T-helper 2 cell treated with Interferon-gamma antibody and Interleukin-4, amounts not matched to agents 5 μg/mL and 100 μg/mL, for 36 hours (primary cell): ENCODE measurements around the gene KSR2.
"Not testable (repeated sequence)": the region's sequence is repeated elsewhere in the genome, so short reads cannot be mapped to it uniquely, and the experiment has no call there.

Experiments
- DNase-seq: peaks from one replicate; pipeline ENCODE4 v3.0.0; 2021; ENCODE audit warnings: low spot score
- H3K27ac Mint-ChIP-seq: one replicate; pipeline ENCODE4 v1.8.0; 2021; ENCODE audit warnings: mild to moderate bottlenecking, mixed read lengths
- H3K27me3 Mint-ChIP-seq: one replicate; pipeline ENCODE4 v1.8.0; 2021; ENCODE audit warnings: low read depth, mixed read lengths
- H3K36me3 Mint-ChIP-seq: one replicate; pipeline ENCODE4 v1.8.0; 2021; ENCODE audit warnings: low read depth, mixed read lengths
- H3K4me1 Mint-ChIP-seq: one replicate; pipeline ENCODE4 v1.8.0; 2021; ENCODE audit warnings: low read depth, mixed read lengths
- H3K4me3 Mint-ChIP-seq: one replicate; pipeline ENCODE4 v1.8.0; 2022; ENCODE audit warnings: mild to moderate bottlenecking, moderate library complexity, mixed read lengths
- H3K9me3 Mint-ChIP-seq: one replicate; pipeline ENCODE4 v1.8.0; 2021; ENCODE audit warnings: mixed read lengths

The KSR2 gene

DNA sequence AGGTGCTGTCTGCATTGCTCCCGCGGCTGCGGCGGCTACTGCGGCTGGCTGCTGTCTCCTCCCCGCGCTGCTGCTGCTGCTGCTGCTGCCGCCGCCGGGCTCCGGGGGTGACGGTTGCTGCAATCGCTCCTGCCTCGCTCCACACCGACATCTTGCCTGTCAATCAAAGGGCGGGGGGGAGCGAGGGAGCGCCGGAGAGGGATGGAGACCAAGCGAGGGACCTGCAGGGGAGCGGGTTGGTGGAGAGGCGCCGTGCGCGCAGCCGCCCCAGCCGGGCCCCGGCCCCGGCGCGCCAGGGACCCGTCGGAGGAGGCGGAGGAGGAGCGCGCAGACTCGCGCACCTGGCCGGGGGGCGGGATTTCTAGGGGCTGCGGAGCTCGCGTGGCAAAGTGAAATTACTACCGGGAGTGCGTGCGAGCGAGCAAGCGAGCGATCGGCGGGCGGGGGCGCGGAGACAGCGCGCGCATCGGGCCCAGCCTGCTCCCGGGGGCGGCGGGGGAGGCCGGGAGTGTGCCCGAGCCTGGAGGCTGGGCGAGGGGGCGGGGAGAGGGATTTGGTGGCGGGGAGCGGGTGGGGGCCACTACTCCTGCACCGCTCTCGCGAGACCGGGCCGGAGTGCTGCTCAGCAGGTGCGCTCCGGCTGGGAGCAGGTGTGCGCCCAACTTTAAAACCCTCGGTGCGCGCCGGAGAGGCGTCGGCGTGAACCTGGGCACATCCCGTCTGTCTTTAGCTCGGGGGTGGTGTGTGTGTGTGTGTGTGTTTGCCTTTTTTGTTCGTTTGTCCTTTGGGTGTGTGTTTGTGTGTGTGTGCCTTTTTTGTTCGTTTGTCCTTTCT, at the start of gene KSR2:
Gene KSR2, minus strand, starts transcription at position 165 of the 834 bp plus-strand sequence. CDS start 735 bp downstream, outside the sequence.
- peaks cover 3% of the 10 kb centered on the region for H3K4me1 Mint-ChIP-seq
- H3K9me3 Mint-ChIP-seq: peaks cover 10% of the 10 kb centered on the region
- peaks cover 47% of the 10 kb centered on the region for H3K27me3 Mint-ChIP-seq
- peak within 1 kb of the TSS; percentile 15 for H3K27ac Mint-ChIP-seq
- no peaks in the 10 kb centered on the region for H3K36me3 Mint-ChIP-seq
- DNase-seq: peak; percentile 60
- peak within 1 kb of the TSS; percentile 83 for H3K4me3 Mint-ChIP-seq

DNA sequence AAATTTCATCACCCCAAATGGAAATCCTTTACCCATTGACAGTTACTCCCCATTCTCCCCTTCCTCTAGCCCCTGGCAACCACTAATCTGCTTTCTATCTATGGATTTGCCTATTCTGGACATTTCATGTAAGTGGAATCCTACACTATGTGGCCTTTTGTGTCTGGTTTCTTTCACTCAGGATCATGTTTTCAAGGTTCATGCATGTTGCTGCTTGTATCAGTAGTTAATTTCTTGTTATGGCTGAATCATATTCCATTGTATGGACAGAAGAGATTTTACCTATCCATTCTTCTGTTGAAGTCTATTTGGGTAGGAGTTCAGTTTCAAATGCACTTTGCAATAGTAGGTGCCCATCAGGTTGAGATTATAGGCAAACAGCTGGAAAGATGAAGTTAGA, 49.1 kb upstream of the KSR2 start:
- H3K4me3 Mint-ChIP-seq: peak overlapping the region; percentile 98
- H3K36me3 Mint-ChIP-seq: peaks cover 39% of the 10 kb centered on the region
- DNase-seq: no peak
- peaks cover 26% of the 10 kb centered on the region for H3K4me1 Mint-ChIP-seq
- peaks cover 8% of the 10 kb centered on the region for H3K27me3 Mint-ChIP-seq
- H3K9me3 Mint-ChIP-seq: no peaks in the 10 kb centered on the region
- H3K27ac Mint-ChIP-seq: peak overlapping the region; percentile 40

- Mint-ChIP-seq H3K36me3 (peaks cover 30% of the 10 kb centered on the region), H3K27me3 (peaks cover 8% of the 10 kb centered on the region), H3K4me3 (peak within 1 kb of the TSS; percentile 98), H3K27ac (peak within 1 kb of the TSS; percentile 92), H3K4me1 (peaks cover 24% of the 10 kb centered on the region), H3K9me3 (no peaks in the 10 kb centered on the region)
- peak; percentile 96 for DNase-seq
Measured at GRCh38 chr12:118016424-118017264, 47.9 kb upstream of the KSR2 start, which contains the start of gene RFC5. RFC5 (plus strand) TSS chr12:118016703; CDS start chr12:118016828, 125 bp downstream.

DNA sequence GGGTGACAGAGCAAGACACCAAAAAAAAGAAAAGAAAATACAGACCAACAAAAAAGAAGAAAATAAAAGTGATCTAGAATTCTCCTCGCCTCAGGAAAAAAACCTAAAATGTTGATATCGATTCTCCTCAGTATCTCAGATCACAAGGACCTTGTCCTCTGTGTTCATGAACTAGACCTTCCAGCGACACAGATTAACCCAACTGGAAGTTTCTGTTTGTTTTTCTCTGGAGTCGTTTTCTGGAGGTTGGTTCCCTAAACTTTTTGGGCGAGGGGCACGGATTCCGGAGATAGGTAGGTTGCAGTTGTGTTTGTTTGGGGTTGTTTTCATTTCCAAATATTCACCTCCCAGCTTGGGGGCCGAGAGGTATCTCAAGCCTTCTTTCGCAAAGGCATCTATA, 47.2 kb upstream of the KSR2 start:
- peaks cover 25% of the 10 kb centered on the region for H3K36me3 Mint-ChIP-seq
- H3K27ac Mint-ChIP-seq: no peak overlapping the region
- peaks cover 24% of the 10 kb centered on the region for H3K4me1 Mint-ChIP-seq
- DNase-seq: no peak
- no peaks in the 10 kb centered on the region for H3K9me3 Mint-ChIP-seq
- H3K4me3 Mint-ChIP-seq: peak overlapping the region; percentile 98
- peaks cover 8% of the 10 kb centered on the region for H3K27me3 Mint-ChIP-seq

- Mint-ChIP-seq H3K4me1 (peaks cover 21% of the 10 kb centered on the region), H3K9me3 (no peaks in the 10 kb centered on the region), H3K36me3 (peaks cover 18% of the 10 kb centered on the region), H3K27ac (no peak overlapping the region), H3K4me3 (peak overlapping the region; percentile 3), H3K27me3 (peaks cover 8% of the 10 kb centered on the region)
- no peak for DNase-seq
Measured at GRCh38 chr12:118015306-118015705, 46.5 kb upstream of the KSR2 start.

DNA sequence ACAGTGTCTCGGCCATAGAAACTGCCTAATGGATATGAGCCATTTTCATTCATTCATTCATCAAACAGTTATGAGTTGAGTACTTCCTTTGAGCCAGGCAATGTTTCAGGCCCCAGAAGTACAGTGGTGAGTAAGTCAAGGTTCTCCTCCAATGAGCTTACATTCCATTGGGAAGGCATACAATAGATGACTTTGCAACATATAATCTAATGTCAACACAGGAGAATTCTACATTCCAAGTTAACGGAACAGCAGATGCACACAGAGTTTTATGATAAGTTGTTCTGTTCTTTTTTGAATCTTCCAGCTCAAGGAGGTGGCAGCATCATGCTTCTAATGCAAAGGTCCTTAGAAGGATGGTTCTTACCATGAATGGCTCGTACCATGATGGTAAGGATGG, 44.5 kb upstream of the KSR2 start:
- no peak overlapping the region for H3K27ac Mint-ChIP-seq
- H3K9me3 Mint-ChIP-seq: no peaks in the 10 kb centered on the region
- H3K27me3 Mint-ChIP-seq: peaks cover 8% of the 10 kb centered on the region
- H3K4me3 Mint-ChIP-seq: no peak overlapping the region
- peaks cover 15% of the 10 kb centered on the region for H3K4me1 Mint-ChIP-seq
- DNase-seq: no peak
- peaks cover 7% of the 10 kb centered on the region for H3K36me3 Mint-ChIP-seq

DNA sequence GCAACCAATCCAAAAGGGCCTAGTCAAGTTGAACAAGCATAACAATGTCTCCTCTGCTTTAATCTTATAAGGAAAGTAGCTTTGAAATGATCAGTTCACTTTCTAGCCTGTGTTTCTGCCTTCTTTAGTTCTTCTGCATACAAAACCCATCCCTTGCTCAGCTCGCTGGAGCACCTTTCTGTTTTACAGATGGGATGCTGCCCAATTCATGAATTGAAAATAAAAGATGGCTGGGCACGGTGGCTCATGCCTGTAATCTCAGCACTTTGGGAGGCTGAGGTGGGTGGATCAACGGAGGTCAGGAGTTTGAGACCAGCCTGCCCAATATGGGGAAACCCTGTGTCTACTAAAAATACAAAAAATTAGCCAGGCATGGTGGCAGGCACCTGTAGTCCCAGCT, 43.2 kb upstream of the KSR2 start:
- Mint-ChIP-seq H3K36me3 (no peaks in the 10 kb centered on the region), H3K27ac (no peak overlapping the region), H3K4me1 (peaks cover 3% of the 10 kb centered on the region), H3K9me3 (no peaks in the 10 kb centered on the region), H3K4me3 (no peak overlapping the region), H3K27me3 (peaks cover 8% of the 10 kb centered on the region)
- no peak for DNase-seq

- H3K4me3 Mint-ChIP-seq: no peak overlapping the region
- H3K36me3 Mint-ChIP-seq: no peaks in the 10 kb centered on the region
- no peak for DNase-seq
- no peaks in the 10 kb centered on the region for H3K9me3 Mint-ChIP-seq
- peaks cover 8% of the 10 kb centered on the region for H3K27me3 Mint-ChIP-seq
- H3K4me1 Mint-ChIP-seq: peaks cover 2% of the 10 kb centered on the region
- H3K27ac Mint-ChIP-seq: no peak overlapping the region
Measured at GRCh38 chr12:118011377-118011776, 42.6 kb upstream of the KSR2 start.

- Mint-ChIP-seq H3K27ac (no peak overlapping the region), H3K36me3 (no peaks in the 10 kb centered on the region), H3K4me3 (no peak overlapping the region), H3K4me1 (no peaks in the 10 kb centered on the region), H3K27me3 (peaks cover 8% of the 10 kb centered on the region), H3K9me3 (no peaks in the 10 kb centered on the region)
- no peak for DNase-seq
Measured at GRCh38 chr12:118010903-118011302, 42.1 kb upstream of the KSR2 start.

GRCh38 chr12:117999806-118000205, 31.0 kb upstream of the KSR2 start:
- peak; percentile 5 for DNase-seq
- not testable (repeated sequence) for H3K4me3 Mint-ChIP-seq, H3K9me3 Mint-ChIP-seq, H3K27me3 Mint-ChIP-seq, H3K4me1 Mint-ChIP-seq, H3K36me3 Mint-ChIP-seq, H3K27ac Mint-ChIP-seq

GRCh38 chr12:117998719-117999118, 29.9 kb upstream of the KSR2 start:
- Mint-ChIP-seq H3K27me3 (no peaks in the 10 kb centered on the region), H3K27ac (no peak overlapping the region), H3K4me1 (no peaks in the 10 kb centered on the region), H3K36me3 (no peaks in the 10 kb centered on the region), H3K9me3 (peaks cover 15% of the 10 kb centered on the region), H3K4me3 (no peak overlapping the region)
- no peak for DNase-seq

DNA sequence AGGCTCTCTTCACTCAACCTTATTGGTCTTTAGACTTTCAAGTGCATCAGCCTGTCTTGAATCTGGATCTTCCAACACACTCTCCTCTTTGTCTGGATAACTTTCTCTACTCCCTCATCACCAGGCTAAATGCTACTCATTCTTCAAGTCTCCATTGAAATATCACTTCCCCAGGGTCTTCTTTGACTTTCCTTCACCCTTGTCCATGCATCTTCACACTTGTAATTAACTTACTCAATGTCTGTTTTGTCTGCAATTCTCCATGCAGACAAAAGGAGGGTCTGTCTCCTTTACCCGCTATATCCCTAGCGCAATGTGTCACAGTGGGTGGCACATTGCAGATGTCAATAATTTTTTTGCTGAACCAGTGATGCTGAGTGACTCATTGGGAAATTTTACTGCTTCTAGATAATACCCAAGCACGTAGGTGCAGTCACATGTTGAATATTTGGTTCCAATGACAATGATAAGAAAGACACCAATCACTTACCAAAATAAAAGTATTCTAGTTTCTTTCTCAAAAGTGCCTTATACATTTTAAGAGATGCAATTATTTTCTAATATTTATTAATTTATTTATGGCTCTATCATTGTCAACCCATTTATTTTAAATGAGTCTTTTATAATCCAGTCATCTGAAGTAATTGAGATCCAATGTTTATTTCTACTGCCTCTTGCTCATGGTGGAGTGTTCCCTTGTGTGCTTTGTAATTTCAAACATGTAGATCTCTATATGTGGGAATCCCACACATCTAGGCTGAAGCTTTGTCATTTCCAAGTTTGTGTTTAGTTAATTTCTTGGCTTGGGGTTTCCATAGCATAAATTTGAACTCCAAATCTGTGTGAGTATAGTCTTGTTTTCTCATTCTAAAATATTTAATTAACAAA, 26.0 kb upstream of the KSR2 start:
- no peaks in the 10 kb centered on the region for H3K36me3 Mint-ChIP-seq
- no peak overlapping the region for H3K27ac Mint-ChIP-seq
- no peak for DNase-seq
- H3K27me3 Mint-ChIP-seq: no peaks in the 10 kb centered on the region
- H3K9me3 Mint-ChIP-seq: peaks cover 9% of the 10 kb centered on the region
- no peaks in the 10 kb centered on the region for H3K4me1 Mint-ChIP-seq
- H3K4me3 Mint-ChIP-seq: no peak overlapping the region

GRCh38 chr12:117986705-117987469, 18.1 kb upstream of the KSR2 start:
- H3K9me3 Mint-ChIP-seq: no peaks in the 10 kb centered on the region
- H3K36me3 Mint-ChIP-seq: no peaks in the 10 kb centered on the region
- H3K27me3 Mint-ChIP-seq: no peaks in the 10 kb centered on the region
- no peak overlapping the region for H3K27ac Mint-ChIP-seq
- H3K4me3 Mint-ChIP-seq: no peak overlapping the region
- H3K4me1 Mint-ChIP-seq: no peaks in the 10 kb centered on the region
- no peak for DNase-seq
